IPS DF 6.9 (cell line): Measurements from ENCODE around the gene MYL12A.

Source experiments
- DNase-seq: peaks from one replicate; pipeline ENCODE4 v3.0.0-alpha.2; 2013; ENCODE audit warnings: low read depth, low spot score
- H3K27ac ChIP-seq: one replicate; pipeline ENCODE4 v1.5.1; 2013; ENCODE audit warnings: low read length, control low read depth
- H3K27me3 ChIP-seq: 2 replicates; pipeline ENCODE4 v1.6.1; 2013; ENCODE audit warnings: mild to moderate bottlenecking, low read length; ENCODE audit not compliant: control insufficient read depth, insufficient read depth
- H3K36me3 ChIP-seq: 2 replicates; pipeline ENCODE4 v1.6.1; 2013; ENCODE audit warnings: low read length; ENCODE audit not compliant: control insufficient read depth, insufficient read depth
- H3K4me1 ChIP-seq: 2 replicates; pipeline ENCODE4 v1.6.1; 2013; ENCODE audit warnings: low read length; ENCODE audit not compliant: control insufficient read depth, insufficient read depth
- H3K4me3 ChIP-seq: 2 replicates; pipeline ENCODE4 v1.5.1; 2013; ENCODE audit warnings: mild to moderate bottlenecking, low read length
- H3K9me3 ChIP-seq: 2 replicates; pipeline ENCODE4 v1.6.1; 2013; ENCODE audit warnings: low read length, inconsistent platforms; ENCODE audit not compliant: control insufficient read depth, insufficient read depth
- WGBS: extraction: QIAGEN DNeasy Blood & Tissue Kit; methylation state at CpG from one replicate; pipeline ENCODE4 v1.1.7; 2013; ENCODE audit warnings: mixed read lengths, missing lambda C conversion rate; ENCODE audit not compliant: insufficient read length, insufficient coverage; 5-methylcytosine and 5-hydroxymethylcytosine counted together

The MYL12A gene

DNA sequence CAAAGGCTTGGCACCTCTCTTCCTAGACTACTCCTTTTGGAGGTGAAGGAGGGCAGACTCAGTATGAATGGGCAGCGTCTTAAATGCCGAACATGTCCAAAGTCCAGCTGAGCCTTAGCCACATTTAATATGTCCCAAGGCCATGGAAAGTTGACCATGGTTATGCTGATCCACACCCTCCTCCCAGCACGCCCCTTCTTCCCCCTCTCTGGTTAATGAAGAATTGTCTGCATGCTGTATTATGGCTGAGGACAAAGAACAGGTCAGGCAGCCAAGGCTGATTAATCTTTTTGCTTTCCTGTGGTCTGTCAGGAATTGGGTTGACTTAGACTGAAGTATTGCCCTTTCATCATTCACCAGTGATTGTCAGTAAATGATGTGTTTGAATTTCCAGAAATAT is 22.0 kb upstream of the MYL12A start:
- WGBS: no CpG with 5 or more reads among the region's 3 CpGs

DNA sequence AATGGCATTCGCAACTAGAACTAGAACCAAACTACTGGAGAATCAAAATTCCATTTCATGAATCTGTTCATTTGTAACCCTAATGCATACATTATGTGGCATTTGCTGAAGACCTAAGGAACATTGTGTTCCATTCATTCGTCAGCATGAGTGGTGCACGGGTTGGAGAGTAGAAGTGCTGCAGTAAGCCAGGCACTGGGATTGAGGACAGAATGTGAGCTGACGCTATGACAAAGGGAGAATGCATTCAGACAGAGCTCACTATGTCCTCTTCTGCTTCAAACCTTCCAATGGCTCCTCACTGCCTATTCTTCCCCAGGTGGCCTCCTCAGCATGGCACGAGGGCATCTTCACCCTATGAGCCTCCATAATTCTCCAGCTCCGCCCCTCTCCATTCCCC is 21.6 kb upstream of the MYL12A start:
- H3K36me3 ChIP-seq: no peaks in the 10 kb centered on the region
- no peak for DNase-seq
- no peaks in the 10 kb centered on the region for H3K27me3 ChIP-seq
- no peaks in the 10 kb centered on the region for H3K9me3 ChIP-seq
- H3K4me3 ChIP-seq: no peak overlapping the region
- no peaks in the 10 kb centered on the region; the same call in 1 of the 2 replicates for H3K4me1 ChIP-seq
- WGBS: no CpG with 5 or more reads among the region's 6 CpGs
- no peak overlapping the region for H3K27ac ChIP-seq

More for the DNA sequence above, 22.0 kb upstream of the MYL12A start:
- H3K4me1 ChIP-seq: no peaks in the 10 kb centered on the region; the same call in 1 of the 2 replicates
- no peaks in the 10 kb centered on the region for H3K9me3 ChIP-seq
- H3K36me3 ChIP-seq: no peaks in the 10 kb centered on the region
- no peak for DNase-seq
- H3K27ac ChIP-seq: no peak overlapping the region
- no peak overlapping the region for H3K4me3 ChIP-seq
- H3K27me3 ChIP-seq: no peaks in the 10 kb centered on the region

DNA sequence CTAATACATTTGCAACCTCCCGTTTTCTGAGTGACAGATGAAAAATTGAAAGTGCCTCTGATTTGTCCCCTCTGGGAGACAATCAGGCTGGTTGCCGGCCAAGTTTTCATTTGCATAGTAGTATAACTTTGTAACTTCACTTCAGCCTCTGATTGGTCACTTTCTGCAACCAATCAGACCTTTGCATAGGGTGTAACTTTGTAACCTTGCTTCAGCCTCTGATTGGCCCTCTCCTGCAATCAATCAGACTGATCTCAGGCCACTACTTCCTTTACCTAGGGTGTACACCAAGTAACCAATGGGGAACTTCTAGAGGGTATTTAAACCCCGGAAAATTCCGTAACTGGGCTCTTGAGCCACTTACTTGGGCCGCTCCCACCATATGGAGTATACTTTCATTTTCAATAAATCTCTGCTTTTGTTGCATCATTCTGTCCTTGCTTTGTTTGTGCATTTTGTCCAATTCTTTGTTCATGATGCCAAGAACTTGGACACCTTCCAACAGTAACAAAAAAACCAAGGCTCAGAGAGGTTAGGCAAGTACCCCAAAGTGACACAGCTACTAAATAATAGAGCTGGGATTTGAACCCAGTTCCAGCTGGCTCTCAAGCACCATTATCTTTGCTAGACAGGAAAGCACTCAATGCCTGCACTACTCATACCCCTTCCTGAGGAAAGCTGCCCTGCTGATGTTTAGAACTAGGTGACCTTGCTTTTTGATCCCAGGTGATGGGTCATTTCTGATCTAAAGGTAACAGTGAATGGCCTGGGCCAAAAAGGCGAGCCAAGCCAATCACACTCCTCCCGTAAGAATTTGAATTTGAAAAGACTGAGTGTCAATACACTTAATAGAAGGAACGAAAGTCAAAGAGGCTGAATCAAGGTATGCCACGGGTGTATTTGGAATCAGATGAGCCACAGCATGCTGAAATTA is 16.9 kb upstream of the MYL12A start:
- Histone ChIP-seq H3K27ac (no peak overlapping the region), H3K27me3 (no peaks in the 10 kb centered on the region), H3K36me3 (no peaks in the 10 kb centered on the region), H3K9me3 (no peaks in the 10 kb centered on the region), H3K4me3 (no peak overlapping the region), H3K4me1 (no peaks in the 10 kb centered on the region; the same call in 1 of the 2 replicates)
- no CpG with 5 or more reads among the region's 9 CpGs for WGBS
- no peak for DNase-seq

DNA sequence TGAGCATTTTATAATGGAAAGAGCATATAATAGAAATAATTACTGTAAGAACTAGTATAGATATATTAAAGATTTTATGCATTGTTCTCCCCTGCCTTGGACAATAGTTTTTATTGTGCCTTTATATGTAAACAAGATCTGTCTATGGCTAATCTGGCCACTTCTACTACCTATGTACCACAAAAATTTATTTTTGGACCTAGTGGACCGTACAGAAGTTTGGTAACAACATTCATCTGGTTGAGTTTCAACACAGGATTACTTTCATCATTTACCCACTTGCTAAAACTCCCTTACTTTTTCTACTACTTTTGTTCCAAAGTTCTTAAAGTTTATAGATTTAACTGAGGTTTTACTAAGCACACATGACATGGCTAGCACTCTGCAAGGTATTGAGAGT is 14.6 kb upstream of the MYL12A start:
- H3K4me3 ChIP-seq: no peak overlapping the region
- no peaks in the 10 kb centered on the region for H3K27me3 ChIP-seq
- H3K4me1 ChIP-seq: no peaks in the 10 kb centered on the region; the same call in 1 of the 2 replicates
- H3K9me3 ChIP-seq: no peaks in the 10 kb centered on the region
- WGBS: no CpG with 5 or more reads among the region's 1 CpG
- H3K27ac ChIP-seq: no peak overlapping the region
- DNase-seq: no peak
- no peaks in the 10 kb centered on the region for H3K36me3 ChIP-seq

DNA sequence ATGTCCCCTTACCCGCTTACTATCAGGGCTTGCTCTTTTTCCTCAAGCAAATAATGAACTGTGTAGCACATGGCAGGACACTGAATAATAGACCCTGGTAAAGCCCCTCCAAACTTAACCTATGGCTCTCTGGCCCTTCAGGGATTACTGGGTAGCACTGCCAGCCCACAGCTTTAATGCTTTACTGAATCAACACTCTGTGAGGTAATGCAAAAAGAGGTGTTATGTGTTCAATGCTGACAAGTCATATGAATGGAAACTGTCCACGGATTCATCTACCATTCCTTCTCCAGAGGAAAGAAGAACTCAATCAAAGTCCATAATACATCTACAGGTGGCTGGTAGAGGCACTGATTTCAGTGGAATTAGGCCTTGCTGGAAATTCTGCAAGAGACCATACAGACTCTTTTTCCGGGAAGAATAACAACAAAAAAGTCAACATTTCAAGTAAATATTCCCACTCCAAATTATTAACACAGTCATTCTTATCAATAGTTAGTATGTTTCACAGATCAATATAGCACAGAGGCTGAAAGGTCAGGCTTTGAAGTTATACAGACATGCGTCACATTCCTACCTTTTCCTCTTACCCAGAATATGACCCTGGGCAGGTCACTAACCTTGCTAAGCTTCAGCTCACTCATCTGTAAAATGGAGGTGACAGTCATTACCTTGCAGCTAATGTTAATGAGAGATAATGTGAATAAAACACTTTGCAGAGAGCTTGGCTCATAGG is 14.0 kb upstream of the MYL12A start:
- no peaks in the 10 kb centered on the region for H3K36me3 ChIP-seq
- WGBS: no CpG with 5 or more reads among the region's 4 CpGs
- no peak overlapping the region for H3K4me3 ChIP-seq
- DNase-seq: no peak
- no peaks in the 10 kb centered on the region; the same call in 1 of the 2 replicates for H3K4me1 ChIP-seq
- no peak overlapping the region for H3K27ac ChIP-seq
- H3K27me3 ChIP-seq: no peaks in the 10 kb centered on the region
- no peaks in the 10 kb centered on the region for H3K9me3 ChIP-seq

DNA sequence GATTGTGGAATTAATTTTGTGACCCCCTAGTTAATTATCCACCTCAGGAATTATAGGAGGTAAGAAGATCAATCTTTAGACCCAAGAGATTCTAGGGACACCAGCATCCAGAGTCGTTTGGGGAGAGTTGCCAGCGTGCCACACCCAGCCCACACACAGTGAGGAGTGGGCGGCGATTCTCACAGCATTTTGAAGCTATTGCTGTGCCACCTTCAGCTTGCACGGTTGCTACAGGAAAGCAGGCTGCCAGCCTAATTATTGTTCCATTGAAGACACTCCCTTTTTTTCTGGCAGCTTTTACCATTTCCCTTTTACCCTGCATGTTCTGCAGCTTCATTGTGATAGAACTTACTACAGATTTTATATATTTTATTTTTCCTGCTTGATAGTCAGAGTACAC is 13.1 kb upstream of the MYL12A start:
- no CpG with 5 or more reads among the region's 5 CpGs for WGBS
- Histone ChIP-seq H3K27ac (no peak overlapping the region), H3K9me3 (no peaks in the 10 kb centered on the region), H3K27me3 (no peaks in the 10 kb centered on the region), H3K4me3 (no peak overlapping the region), H3K36me3 (no peaks in the 10 kb centered on the region), H3K4me1 (no peaks in the 10 kb centered on the region)
- no peak for DNase-seq

DNA sequence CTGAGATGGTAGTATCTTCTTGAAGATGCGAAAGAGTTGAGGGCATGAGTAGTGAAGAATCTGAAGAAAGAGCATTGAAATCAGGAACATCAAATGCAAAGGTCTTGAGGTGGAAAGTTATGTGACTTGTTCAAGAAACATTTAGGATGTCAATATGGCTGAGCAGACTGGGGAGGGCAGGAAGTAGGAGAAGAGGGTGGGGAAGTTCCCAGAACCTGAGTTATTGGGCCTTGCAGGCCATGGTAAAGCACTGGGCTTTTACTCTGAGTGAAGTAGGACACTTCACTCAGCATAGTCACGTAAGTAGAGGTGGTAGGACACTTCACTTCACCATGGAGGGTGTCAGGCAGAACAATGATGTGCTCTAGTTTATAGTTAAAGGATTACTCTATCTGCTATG is 11.8 kb upstream of the MYL12A start:
- H3K9me3 ChIP-seq: no peaks in the 10 kb centered on the region
- WGBS: no CpG with 5 or more reads among the region's 2 CpGs
- H3K4me1 ChIP-seq: no peaks in the 10 kb centered on the region
- H3K4me3 ChIP-seq: no peak overlapping the region
- no peak overlapping the region for H3K27ac ChIP-seq
- H3K36me3 ChIP-seq: no peaks in the 10 kb centered on the region
- no peak for DNase-seq
- no peaks in the 10 kb centered on the region for H3K27me3 ChIP-seq

DNA sequence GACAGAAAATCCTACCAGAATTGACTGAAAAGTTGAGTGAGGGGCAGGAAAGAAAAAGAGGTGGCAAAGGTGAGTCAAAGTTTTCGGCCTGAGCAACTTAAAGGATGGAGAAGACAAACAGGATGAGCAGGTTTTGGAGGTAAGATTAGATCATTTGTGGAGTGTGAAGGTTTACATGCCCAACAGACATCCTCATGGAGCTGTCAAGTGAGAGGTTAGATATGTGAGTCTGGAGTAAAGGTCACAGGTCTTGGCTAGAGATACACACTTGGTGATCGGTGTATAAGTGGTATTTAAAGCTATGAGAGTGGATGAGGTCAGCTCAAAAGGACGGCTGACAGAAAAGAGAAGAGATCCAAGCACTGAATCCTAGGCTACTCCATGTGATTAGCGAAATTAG is 11.1 kb upstream of the MYL12A start:
- no peak for DNase-seq
- no peaks in the 10 kb centered on the region for H3K4me1 ChIP-seq
- H3K27ac ChIP-seq: no peak overlapping the region
- H3K4me3 ChIP-seq: no peak overlapping the region
- H3K36me3 ChIP-seq: no peaks in the 10 kb centered on the region
- H3K9me3 ChIP-seq: peaks cover 1% of the 10 kb centered on the region
- H3K27me3 ChIP-seq: no peaks in the 10 kb centered on the region
- no CpG with 5 or more reads among the region's 4 CpGs for WGBS

DNA sequence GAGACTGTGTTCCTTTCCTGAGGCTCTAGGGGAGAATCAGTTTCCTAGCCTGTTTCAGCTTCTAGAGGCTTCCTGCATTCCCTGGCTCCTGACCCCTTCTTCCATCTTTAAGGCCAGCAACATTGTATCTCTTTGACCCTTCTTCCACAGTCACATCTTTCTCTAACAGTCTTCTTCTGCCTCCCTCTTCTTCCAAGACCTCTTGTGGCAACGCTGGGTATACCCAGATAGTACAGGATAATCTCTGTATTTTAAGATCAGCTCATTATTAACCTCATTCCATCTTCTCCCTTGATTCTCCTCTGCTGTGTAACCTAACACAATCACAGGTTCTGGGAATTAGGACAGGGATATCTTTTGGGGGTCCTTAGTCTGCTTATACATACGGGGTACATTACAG is 8.9 kb upstream of the MYL12A start:
- Histone ChIP-seq H3K4me3 (no peak overlapping the region), H3K27ac (no peak overlapping the region), H3K4me1 (no peaks in the 10 kb centered on the region), H3K9me3 (peaks cover 2% of the 10 kb centered on the region), H3K36me3 (no peaks in the 10 kb centered on the region), H3K27me3 (no peaks in the 10 kb centered on the region)
- WGBS: no CpG with 5 or more reads among the region's 2 CpGs
- no peak for DNase-seq

DNA sequence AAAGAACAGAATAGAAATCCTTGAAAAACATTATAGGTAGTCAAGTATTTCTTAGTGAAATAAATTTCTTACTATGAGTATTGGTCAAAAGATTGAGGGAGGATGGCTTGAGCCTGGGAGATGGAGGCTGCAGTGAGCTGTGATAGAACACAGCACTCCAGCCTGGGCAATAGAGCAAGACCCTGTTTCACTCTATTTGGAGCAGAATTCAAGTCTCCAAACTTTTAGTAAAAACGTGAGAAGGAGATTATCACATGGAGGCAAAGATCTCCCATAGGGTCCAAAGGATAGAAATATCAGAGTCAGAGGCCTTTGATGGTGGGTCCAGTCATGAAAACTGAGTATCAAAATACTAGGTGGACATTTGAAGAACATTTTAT is 2.4 kb upstream of the MYL12A start:
- no peak overlapping the region for H3K4me3 ChIP-seq

More for the DNA sequence above, 2.4 kb upstream of the MYL12A start:
- Histone ChIP-seq H3K36me3 (no peaks in the 10 kb centered on the region), H3K9me3 (peaks cover 2% of the 10 kb centered on the region), H3K27ac (no peak overlapping the region), H3K4me1 (no peaks in the 10 kb centered on the region), H3K27me3 (no peaks in the 10 kb centered on the region)
- no CpG with 5 or more reads among the region's 1 CpG for WGBS
- DNase-seq: no peak
